HCT116 (cell line): ENCODE data around the gene WLS. TPM values are rescaled to one million over a fixed set of nuclear protein-coding genes. Genes with fewer than 3 reads are reported as not detected.

Experiments
- ATAC-seq: fragments of 200-7000 bp; cut with Tn5 transposase; 2 replicates; pipeline ENCODE4 v1.9.1; 2020; ENCODE audit warnings: mild to moderate bottlenecking, moderate library complexity
- BruUV-seq: library from RNA; stranded (reverse); fragments of 400-500 nt; replicated peaks from 2 replicates; lab custom pipeline; 2021; lab: Mats Ljungman, UMichigan
- CTCF ChIA-PET: fragments of 300-600 bp; sonication (Branson Sonifier 250); formaldehyde crosslinking; loops from one replicate; lab custom pipeline; 2021; ENCODE audit warnings: antibody characterized with exemption; lab: Charles Lee
- POLR2A ChIA-PET: fragments of 300-600, 350-600 bp; sonication (Branson Sonifier 250); formaldehyde crosslinking; loops from one replicate; lab custom pipeline; 2021; ENCODE audit warnings: antibody characterized with exemption; lab: Charles Lee
- RAD21 ChIA-PET, 2 experiments: fragments of 300-600 bp; sonication (Branson Sonifier 250); formaldehyde crosslinking; loops; one replicate each; lab custom pipeline; 2023; ENCODE audit warnings: low total read pairs in 2 of 2; ENCODE audit not compliant: uncharacterized antibody in 2 of 2, unreplicated experiment in 2 of 2, low non-redundant PET in 1 of 2; lab: Charles Lee
- DNase-seq: peaks from one replicate; pipeline ENCODE4 v3.0.0-alpha.2; 2010; ENCODE audit warnings: low read depth, low spot score
- H2AFZ ChIP-seq: fragments of 200-600 bp; shearing (Covaris generic), sonication (generic); 2 replicates; pipeline ENCODE4 v1.6.1; 2017; ENCODE audit warnings: low read depth, mixed run types, mixed read lengths, antibody characterized with exemption, low read length; ENCODE audit not compliant: poor library complexity, severe bottlenecking
- H3K27ac ChIP-seq: 2 replicates; pipeline ENCODE4 v1.5.1; 2012; ENCODE audit warnings: low read depth, low read length
- H3K27me3 ChIP-seq: fragments of 200-600 bp; sonication (generic); 2 replicates; pipeline ENCODE4 v1.6.1; 2016; ENCODE audit warnings: mixed run types, low read length, mixed read lengths; ENCODE audit not compliant: insufficient read depth
- H3K36me3 ChIP-seq, 2 experiments: fragments of 200-500 bp in 1 of 2; fragments of 200-600 bp in 1 of 2; sonication (Bioruptor generic) in 1 of 2; sonication (generic) in 1 of 2; 2 replicates each; pipeline versions ENCODE4 v1.5.1 to v1.6.1; 2014 to 2016; ENCODE audit warnings: low read length in 2 of 2, inconsistent platforms in 1 of 2, mixed read lengths in 1 of 2, mixed run types in 1 of 2; ENCODE audit not compliant: insufficient read depth in 2 of 2, control insufficient read depth in 1 of 2
- H3K4me1 ChIP-seq, 2 experiments: fragments of 200-600 bp in 1 of 2; sonication (generic) in 1 of 2; 2 replicates each; pipeline versions ENCODE4 v1.5.1 to v1.6.1; 2012 to 2017; ENCODE audit warnings: low read length in 2 of 2, inconsistent platforms in 1 of 2, mild to moderate bottlenecking in 1 of 2, mixed read lengths in 1 of 2, mixed run types in 1 of 2, moderate library complexity in 1 of 2; ENCODE audit not compliant: insufficient read depth in 2 of 2, control insufficient read depth in 1 of 2
- H3K4me2 ChIP-seq: fragments of 200-600 bp; sonication (generic); 2 replicates; pipeline ENCODE4 v1.6.1; 2017; ENCODE audit warnings: mixed run types, low read length, mixed read lengths
- H3K4me3 ChIP-seq, 2 experiments: fragments of 200-600 bp in 1 of 2; sonication (generic) in 1 of 2; replicated peaks in 1 of 2; 2 replicates each; pipeline ENCODE4 v1.5.1; 2011 to 2016; ENCODE audit warnings: low read length in 2 of 2, control low read depth in 1 of 2, low read depth in 1 of 2, mild to moderate bottlenecking in 1 of 2, mixed read lengths in 1 of 2, mixed run types in 1 of 2
- H3K79me2 ChIP-seq: fragments of 200-600 bp; sonication (generic); 2 replicates; pipeline ENCODE4 v1.6.1; 2017; ENCODE audit warnings: mild to moderate bottlenecking, mixed run types, low read length, moderate library complexity, mixed read lengths; ENCODE audit not compliant: insufficient read depth
- H3K9ac ChIP-seq: fragments of 200-600 bp; sonication (generic); 2 replicates; pipeline ENCODE4 v1.6.1; 2016; ENCODE audit warnings: low read length, mixed read lengths
- H3K9me2 ChIP-seq: fragments of 200-600 bp; sonication (generic), shearing (Covaris generic); 2 replicates; pipeline ENCODE4 v1.6.1; 2017; ENCODE audit warnings: mixed run types, mild to moderate bottlenecking, moderate library complexity; ENCODE audit not compliant: insufficient read depth
- H3K9me3 ChIP-seq, 2 experiments: fragments of 200-500 bp in 1 of 2; fragments of 200-600 bp in 1 of 2; sonication (Bioruptor generic) in 1 of 2; sonication (generic) in 1 of 2; 2 replicates each; pipeline ENCODE4 v1.6.1; 2014 to 2017; ENCODE audit warnings: low read length in 2 of 2, mixed read lengths in 2 of 2, inconsistent platforms in 1 of 2, low read depth in 1 of 2, mild to moderate bottlenecking in 1 of 2, mixed run types in 1 of 2, moderate library complexity in 1 of 2; ENCODE audit not compliant: control insufficient read depth in 1 of 2, insufficient read depth in 1 of 2
- H4K20me1 ChIP-seq: fragments of 200-600 bp; sonication (generic), shearing (Covaris generic); 2 replicates; pipeline ENCODE4 v1.6.1; 2017; ENCODE audit warnings: mixed run types, mild to moderate bottlenecking, moderate library complexity; ENCODE audit not compliant: insufficient read depth
- CTCF ChIP-seq, 3 experiments: fragments of 200-600 bp in 1 of 3; sonication (generic) in 1 of 3; IDR thresholded peaks in 2 of 3; conservative IDR thresholded peaks in 1 of 3; 2 replicates each; pipeline ENCODE4 v1.5.1; 2012 to 2017; ENCODE audit warnings: low read depth in 2 of 3, low read length in 2 of 3, antibody characterized with exemption in 1 of 3, borderline replicate concordance in 1 of 3, control low read depth in 1 of 3, mild to moderate bottlenecking in 1 of 3, mixed read lengths in 1 of 3, mixed run types in 1 of 3, moderate library complexity in 1 of 3; ENCODE audit not compliant: insufficient read depth in 1 of 3
- EGR1 ChIP-seq: IDR thresholded peaks from 2 replicates; pipeline ENCODE4 v1.6.1; 2012; ENCODE audit warnings: low read depth
- POLR2AphosphoS5 ChIP-seq: IDR thresholded peaks from 2 replicates; pipeline ENCODE4 v1.6.1; 2011; ENCODE audit warnings: mild to moderate bottlenecking, low read depth, low read length, moderate library complexity
- YY1 ChIP-seq: IDR thresholded peaks from 2 replicates; pipeline ENCODE4 v1.6.1; 2011; ENCODE audit warnings: low read length, low read depth, moderate library complexity, mild to moderate bottlenecking; ENCODE audit not compliant: insufficient replicate concordance; ENCODE audit errors: extremely low read depth
- intact Hi-C: fragments of 100-400 bp; cut with micrococcal nuclease; formaldehyde crosslinking; loops from 2 replicates; pipeline ENCODE4 v1.10.0; 2022
- total RNA-seq: library from RNA; stranded (reverse); gene quantifications from one replicate; pipeline ENCODE4 v1.2.1, GENCODE V29; 2021; ENCODE audit not compliant: unreplicated experiment
- TF ChIP-seq, protein P1 (sequence below): IDR thresholded peaks from 2 replicates; pipeline ENCODE4 v1.6.1; 2011; ENCODE audit warnings: mild to moderate bottlenecking, low read length, moderate library complexity; ENCODE audit not compliant: insufficient replicate concordance; ENCODE audit errors: extremely low read depth
- TF ChIP-seq, protein P2 (sequence below): IDR thresholded peaks from 2 replicates; pipeline ENCODE4 v1.6.1; 2012; ENCODE audit warnings: low read depth
- TF ChIP-seq, protein P3 (sequence below): IDR thresholded peaks from 2 replicates; pipeline ENCODE4 v1.6.1; 2012

WLS gene
- total RNA-seq, 1 experiment from 2014 or later = 38.0 TPM

GRCh38 chr1:68103011-68103545 is 129.2 kb downstream of the WLS start (continued):
- TF ChIP-seq, protein P1, sequence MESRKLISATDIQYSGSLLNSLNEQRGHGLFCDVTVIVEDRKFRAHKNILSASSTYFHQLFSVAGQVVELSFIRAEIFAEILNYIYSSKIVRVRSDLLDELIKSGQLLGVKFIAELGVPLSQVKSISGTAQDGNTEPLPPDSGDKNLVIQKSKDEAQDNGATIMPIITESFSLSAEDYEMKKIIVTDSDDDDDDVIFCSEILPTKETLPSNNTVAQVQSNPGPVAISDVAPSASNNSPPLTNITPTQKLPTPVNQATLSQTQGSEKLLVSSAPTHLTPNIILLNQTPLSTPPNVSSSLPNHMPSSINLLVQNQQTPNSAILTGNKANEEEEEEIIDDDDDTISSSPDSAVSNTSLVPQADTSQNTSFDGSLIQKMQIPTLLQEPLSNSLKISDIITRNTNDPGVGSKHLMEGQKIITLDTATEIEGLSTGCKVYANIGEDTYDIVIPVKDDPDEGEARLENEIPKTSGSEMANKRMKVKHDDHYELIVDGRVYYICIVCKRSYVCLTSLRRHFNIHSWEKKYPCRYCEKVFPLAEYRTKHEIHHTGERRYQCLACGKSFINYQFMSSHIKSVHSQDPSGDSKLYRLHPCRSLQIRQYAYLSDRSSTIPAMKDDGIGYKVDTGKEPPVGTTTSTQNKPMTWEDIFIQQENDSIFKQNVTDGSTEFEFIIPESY = no peak
- TF ChIP-seq, protein P2, sequence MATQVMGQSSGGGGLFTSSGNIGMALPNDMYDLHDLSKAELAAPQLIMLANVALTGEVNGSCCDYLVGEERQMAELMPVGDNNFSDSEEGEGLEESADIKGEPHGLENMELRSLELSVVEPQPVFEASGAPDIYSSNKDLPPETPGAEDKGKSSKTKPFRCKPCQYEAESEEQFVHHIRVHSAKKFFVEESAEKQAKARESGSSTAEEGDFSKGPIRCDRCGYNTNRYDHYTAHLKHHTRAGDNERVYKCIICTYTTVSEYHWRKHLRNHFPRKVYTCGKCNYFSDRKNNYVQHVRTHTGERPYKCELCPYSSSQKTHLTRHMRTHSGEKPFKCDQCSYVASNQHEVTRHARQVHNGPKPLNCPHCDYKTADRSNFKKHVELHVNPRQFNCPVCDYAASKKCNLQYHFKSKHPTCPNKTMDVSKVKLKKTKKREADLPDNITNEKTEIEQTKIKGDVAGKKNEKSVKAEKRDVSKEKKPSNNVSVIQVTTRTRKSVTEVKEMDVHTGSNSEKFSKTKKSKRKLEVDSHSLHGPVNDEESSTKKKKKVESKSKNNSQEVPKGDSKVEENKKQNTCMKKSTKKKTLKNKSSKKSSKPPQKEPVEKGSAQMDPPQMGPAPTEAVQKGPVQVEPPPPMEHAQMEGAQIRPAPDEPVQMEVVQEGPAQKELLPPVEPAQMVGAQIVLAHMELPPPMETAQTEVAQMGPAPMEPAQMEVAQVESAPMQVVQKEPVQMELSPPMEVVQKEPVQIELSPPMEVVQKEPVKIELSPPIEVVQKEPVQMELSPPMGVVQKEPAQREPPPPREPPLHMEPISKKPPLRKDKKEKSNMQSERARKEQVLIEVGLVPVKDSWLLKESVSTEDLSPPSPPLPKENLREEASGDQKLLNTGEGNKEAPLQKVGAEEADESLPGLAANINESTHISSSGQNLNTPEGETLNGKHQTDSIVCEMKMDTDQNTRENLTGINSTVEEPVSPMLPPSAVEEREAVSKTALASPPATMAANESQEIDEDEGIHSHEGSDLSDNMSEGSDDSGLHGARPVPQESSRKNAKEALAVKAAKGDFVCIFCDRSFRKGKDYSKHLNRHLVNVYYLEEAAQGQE = no peak

DNA sequence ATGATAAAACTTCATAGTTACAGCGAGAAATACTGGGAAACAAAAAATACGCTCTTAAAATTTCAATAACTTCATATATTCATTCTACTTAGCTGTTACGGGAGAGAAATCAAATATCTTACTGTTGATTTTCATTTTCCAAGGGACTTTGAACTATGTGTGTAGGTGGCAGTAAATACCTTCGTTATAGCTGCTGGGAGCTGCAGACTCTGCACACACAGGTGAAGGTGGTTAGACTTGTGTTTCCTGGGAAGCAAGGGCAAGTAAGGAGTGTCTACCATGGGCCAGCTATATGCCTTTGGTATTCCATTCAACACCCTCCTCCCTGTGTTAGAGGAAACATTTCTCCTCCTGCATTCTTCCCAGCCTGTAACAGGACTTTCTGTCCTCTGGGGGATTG is 130.5 kb downstream of the WLS start:
- POLR2A ChIA-PET = no interaction called here
- H3K27me3 ChIP-seq = no peaks in the 10 kb centered on the region
- H3K9me3 ChIP-seq = no peaks in the 10 kb centered on the region
- H2AFZ ChIP-seq = no peak overlapping the region
- CTCF ChIA-PET = no interaction called here
- H3K27ac ChIP-seq = no peak overlapping the region
- H3K4me3 ChIP-seq = no peak overlapping the region
- H3K4me2 ChIP-seq = no peak overlapping the region
- DNase-seq = no peak
- no peaks in the 10 kb centered on the region for H4K20me1 ChIP-seq
- H3K79me2 ChIP-seq = no peaks in the 10 kb centered on the region
- no peak overlapping the region for H3K9ac ChIP-seq
- no peaks in the 10 kb centered on the region for H3K4me1 ChIP-seq
- no TSS peak for BruUV-seq
- RAD21 ChIA-PET = no interaction called here
- no peak for ATAC-seq
- H3K36me3 ChIP-seq = no peaks in the 10 kb centered on the region
- H3K9me2 ChIP-seq = no peaks in the 10 kb centered on the region
- intact Hi-C loops = no loop called here
- TF ChIP-seq, protein P3, sequence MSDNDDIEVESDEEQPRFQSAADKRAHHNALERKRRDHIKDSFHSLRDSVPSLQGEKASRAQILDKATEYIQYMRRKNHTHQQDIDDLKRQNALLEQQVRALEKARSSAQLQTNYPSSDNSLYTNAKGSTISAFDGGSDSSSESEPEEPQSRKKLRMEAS = no peak
- TF ChIP-seq POLR2AphosphoS5 (no peak), YY1 (no peak), EGR1 (no peak), CTCF (IDR thresholded peaks at IDR 0.05 in 2 of 3, conservative IDR thresholded peaks at IDR 0.05 in 1 of 3; ENCODE audit: borderline replicate concordance in 1 of 3, insufficient read depth in 1 of 3, low read depth in 2 of 3, low read length in 2 of 3) (no peak)
- TF ChIP-seq, protein P2 = no peak
- TF ChIP-seq, protein P1 = no peak
